Adipose tissue (tissue), 3 donors: Measurements from ENCODE around the gene ASPG. TPM values are rescaled to one million over a fixed set of nuclear protein-coding genes. Genes with fewer than 3 reads are reported as not detected.

ENCODE experiments used
- H3K27ac ChIP-seq: one replicate; pipeline ENCODE4 v1.5.1; 2013; ENCODE audit warnings: low read depth, low read length
- WGBS, 3 donors: extraction: QIAGEN DNeasy Blood & Tissue Kit; methylation state at CpG; one replicate each; pipeline ENCODE4 v1.1.7; 2013; 5-methylcytosine and 5-hydroxymethylcytosine counted together
- polyA plus RNA-seq, 3 donors: library from polyadenylated mRNA; stranded (reverse); fragments of 200-250 nt; gene quantifications; one replicate each; pipeline ENCODE4 v1.2.3, GENCODE V29; 2013
- donor health status: healthy with polysubstance abuse.
- donor health status: Bipolar disorder and iron deficiency.
- donor health status: healthy.

ASPG gene
- polyA plus RNA-seq, 3 donors: 0.67 to 2.0 (median 2.0) TPM

- H3K27ac ChIP-seq: no peak overlapping the region
- 57 to 66% (median 63%) methylated on average over 18 of the region's 18 CpGs for WGBS, 3 donors
These were observed 25.1 kb downstream of the ASPG start for GRCh38 chr14:104110491-104111209.

DNA sequence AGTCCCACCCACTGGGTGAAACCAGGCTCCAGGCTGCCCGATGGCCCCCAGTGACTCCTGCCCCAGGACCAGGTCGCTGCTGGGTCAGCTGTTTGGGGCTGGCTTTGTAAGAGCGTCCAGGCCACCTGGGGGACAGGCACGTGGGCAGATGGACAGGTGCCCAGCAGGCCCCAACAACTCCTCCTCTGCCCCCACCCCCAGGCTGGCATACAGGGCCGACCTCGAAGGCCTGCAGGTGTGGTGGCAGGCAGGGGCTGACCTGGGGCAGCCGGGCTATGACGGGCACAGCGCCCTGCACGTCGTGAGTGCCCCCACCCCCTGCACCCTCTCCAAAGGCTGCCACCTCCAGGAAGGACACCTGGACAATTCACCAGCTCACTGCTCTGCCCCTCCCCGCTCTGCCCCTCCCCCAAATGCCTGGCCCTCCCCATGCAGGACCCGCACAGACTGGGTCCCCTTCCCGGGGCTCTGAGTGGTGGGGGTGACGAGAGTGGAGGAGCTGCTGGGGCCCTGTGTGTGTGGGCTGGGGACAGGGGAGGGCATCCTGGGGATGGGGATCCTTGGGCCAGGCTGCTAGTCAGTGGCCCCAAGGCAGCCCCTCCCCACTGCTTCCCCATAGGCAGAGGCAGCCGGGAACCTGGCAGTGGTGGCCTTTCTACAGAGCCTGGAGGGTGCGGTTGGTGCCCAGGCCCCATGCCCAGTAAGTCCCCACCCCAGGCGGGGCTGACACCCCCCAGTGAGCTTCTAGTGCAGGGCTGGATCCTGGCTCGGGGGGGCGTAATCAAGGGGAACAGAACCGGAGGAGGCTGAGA, 26.0 kb downstream of the ASPG start:
- WGBS, 3 donors: 61 to 74% (median 66%) methylated on average over 20 to 21 of the region's 21 CpGs
- no peak overlapping the region for H3K27ac ChIP-seq

DNA sequence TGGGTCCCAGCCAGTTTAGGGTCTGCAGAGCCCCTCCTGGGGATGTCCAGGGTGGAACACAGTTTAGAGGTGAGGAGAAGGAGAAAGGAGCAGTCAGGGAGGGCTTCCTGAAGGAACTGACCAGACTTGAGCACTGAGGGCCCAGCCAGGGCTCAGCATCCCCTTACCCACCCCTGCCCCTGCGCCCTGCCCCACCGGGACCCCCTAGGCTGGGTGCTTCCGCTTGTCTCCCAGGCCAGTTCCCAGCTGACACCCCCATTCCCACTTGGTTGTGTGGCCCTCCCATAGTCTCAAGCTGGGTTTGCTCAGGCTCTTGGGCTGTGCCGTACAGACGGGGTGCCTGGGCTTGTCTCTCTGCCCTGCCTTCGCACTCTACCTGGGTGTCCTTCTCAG, 26.6 kb downstream of the ASPG start:
- 76 to 86% (median 82%) methylated on average over 6 of the region's 6 CpGs for WGBS, 3 donors

GRCh38 chr14:104112609-104113571, 27.4 kb downstream of the ASPG start:
- WGBS, 3 donors: 54 to 69% (median 66%) methylated on average over 17 of the region's 17 CpGs

More for the DNA sequence above, 26.6 kb downstream of the ASPG start:
- no peak overlapping the region for H3K27ac ChIP-seq

GRCh38 chr14:104113631-104114420, 28.3 kb downstream of the ASPG start:
- WGBS, 3 donors: 71 to 72% (median 71%) methylated on average over 22 to 23 of the region's 23 CpGs
- H3K27ac ChIP-seq: no peak overlapping the region

More at GRCh38 chr14:104112609-104113571, 27.4 kb downstream of the ASPG start:
- no peak overlapping the region for H3K27ac ChIP-seq

DNA sequence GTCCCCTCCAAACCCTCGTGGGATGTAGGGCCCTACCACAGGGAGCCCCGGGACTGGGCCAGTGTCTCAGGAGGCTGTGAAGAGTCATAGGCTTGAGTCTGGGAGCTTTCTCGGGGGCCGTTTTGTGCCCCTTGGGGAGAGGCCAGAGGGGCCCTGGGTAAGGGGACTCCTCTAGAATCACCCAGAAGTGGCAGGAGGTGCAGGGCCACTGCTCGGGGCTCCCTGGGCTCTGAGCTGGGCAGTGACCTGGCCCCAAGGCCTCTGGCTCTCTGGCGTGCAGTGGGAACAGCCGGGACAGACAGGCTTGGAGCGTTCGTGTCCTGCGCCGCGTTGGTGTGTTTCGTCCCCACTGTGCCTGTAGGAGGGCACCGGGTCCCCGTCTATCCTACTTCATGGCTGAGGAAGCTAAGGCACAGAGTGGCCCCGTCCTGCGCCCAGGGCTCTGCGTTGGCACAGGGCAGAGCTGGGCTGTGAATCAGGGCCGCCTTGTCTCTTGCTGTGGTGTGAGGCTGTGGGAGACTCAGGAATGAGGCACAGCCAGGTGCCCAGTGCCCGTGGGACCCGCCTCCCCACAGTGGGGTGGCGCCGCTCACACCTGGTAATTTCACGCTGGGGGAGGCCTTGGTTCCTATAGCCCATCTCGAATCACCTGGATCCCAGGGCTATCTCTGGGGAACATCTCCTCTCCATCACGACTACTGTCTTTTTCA, 29.1 kb downstream of the ASPG start:
- no peak overlapping the region for H3K27ac ChIP-seq
- WGBS, 3 donors: 76 to 80% (median 77%) methylated on average over 24 to 26 of the region's 26 CpGs

DNA sequence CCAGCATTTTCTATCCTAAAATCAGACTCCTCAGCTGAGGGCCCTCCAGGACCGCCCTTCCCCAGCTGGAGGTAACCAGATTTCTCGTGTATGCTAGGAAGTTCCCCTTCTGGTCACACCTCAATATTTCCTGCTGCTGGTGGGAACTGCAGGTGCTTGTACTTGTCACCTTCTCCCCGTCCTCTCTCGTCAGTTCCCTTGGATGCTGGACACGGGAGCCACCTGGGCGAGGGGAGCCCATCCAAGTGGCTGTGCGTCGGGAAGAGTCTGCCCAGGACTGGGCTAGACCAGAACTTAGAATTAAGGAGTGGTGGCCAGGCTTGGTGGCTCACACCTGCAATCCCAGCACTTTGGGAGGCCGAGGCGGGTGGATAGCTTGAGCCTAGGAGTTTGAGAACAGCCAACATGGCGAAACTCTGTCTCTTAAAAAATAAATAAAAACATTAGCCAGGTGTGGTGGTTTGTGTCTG, 29.7 kb downstream of the ASPG start:
- no peak overlapping the region for H3K27ac ChIP-seq
- 74 to 82% (median 75%) methylated on average over 11 of the region's 11 CpGs for WGBS, 3 donors

- H3K27ac ChIP-seq: no peak overlapping the region
- WGBS, 3 donors: 79 to 92% (median 89%) methylated on average over 9 of the region's 9 CpGs
These were observed 30.3 kb downstream of the ASPG start for GRCh38 chr14:104115691-104116287.

DNA sequence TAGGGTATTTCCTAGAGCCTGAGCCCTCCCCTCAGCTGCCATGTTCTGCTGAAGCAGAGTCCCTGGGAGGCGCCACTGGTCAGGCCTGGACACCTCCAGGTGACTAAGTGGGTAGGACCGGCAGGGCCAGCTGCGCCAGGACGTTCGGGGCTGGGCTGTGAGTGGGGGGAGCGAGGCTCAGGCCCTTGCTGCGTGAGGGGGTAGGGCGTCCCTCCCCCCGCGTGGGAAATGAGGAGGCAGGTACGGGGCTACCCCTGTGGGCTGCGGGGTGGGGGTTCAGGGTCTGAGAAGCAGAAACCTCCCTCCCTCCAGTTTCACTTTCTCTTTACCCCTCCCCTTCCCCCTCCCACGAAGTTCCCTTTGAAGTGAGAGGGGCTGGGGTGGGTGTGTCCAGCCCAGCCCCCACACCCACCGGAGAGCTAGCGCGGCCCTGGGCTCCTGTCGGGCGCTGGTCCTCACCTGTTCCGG, 30.8 kb downstream of the ASPG start:
- no peak overlapping the region for H3K27ac ChIP-seq
- 10 to 13% (median 13%) methylated on average over 11 to 19 of the region's 19 CpGs for WGBS, 3 donors

- 0 to 1% (median 1%) methylated on average over 75 to 83 of the region's 83 CpGs for WGBS, 3 donors
- no peak overlapping the region for H3K27ac ChIP-seq
These were observed 31.3 kb downstream of the ASPG start for GRCh38 chr14:104116756-104117340.

- no peak overlapping the region for H3K27ac ChIP-seq
- 4 to 8% (median 5%) methylated on average over 70 to 71 of the region's 71 CpGs for WGBS, 3 donors
These were observed 32.0 kb downstream of the ASPG start for GRCh38 chr14:104117341-104118005.

- WGBS, 3 donors: 53 to 65% (median 60%) methylated on average over 30 of the region's 30 CpGs
- no peak overlapping the region for H3K27ac ChIP-seq
These were observed 32.7 kb downstream of the ASPG start for GRCh38 chr14:104118006-104118844.

DNA sequence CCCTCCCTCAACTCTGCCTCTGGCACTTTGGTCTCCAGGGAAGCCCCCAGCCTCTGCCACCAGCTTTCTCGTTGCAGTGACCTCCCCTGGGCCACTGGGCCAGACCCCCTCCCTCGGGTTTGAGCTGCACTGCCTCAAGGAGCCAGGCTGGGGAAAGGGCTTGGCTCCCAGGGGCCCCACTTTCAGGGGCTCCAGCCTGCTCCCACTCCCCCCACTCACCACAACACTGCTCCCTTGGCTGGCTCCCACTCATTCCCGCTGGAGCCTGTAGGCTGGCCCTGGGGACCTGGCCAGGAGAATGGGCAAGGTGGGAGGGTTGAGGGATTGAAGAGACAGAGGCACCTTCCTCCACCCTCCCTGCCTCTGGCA, 33.6 kb downstream of the ASPG start:
- H3K27ac ChIP-seq: no peak overlapping the region
- WGBS, 3 donors: 68 to 77% (median 70%) methylated on average over 3 of the region's 3 CpGs

DNA sequence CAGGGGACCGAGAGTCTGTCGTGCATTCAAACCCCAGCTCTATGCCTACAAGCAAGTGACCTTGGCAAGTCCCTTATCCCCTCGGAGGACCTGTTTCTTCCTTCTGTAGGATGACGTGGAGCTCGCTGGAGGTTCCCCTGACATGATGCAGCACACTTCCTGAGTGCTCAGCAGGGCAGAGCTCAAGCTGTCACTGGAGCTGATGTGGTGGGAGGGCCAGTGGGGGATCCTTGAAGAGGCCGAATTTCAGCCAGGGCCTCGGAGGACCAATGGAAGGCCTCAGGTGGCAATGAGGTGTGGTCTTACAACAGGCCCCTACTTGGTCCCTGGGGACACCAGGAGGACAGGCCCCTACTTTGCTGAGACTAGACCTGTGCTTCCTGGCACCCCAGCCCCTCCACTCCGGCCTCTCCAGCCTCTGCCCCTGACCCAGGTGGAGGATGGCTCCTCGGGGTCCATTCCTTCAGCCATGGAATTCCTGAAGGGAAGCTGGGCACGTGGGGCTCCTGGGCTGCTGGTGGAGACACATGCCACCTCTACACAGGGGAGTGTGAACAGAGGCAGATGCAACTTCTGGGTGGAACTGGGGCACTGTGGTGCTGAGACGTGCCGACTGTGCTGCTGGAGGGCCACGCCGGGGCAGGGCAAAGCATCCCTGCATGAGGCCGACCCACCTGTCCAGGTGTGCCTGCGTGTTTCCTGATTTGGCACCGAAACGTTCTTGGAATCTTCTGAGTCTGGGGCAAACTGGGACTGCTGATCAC, 34.2 kb downstream of the ASPG start:
- no peak overlapping the region for H3K27ac ChIP-seq
- WGBS, 3 donors: 60 to 77% (median 69%) methylated on average over 18 of the region's 18 CpGs
